GM23248 (cell line): ENCODE results near the gene BARX2.

Source experiments
- EZH2 ChIP-seq: fragments of 200-600 bp; sonication (generic); IDR thresholded peaks from 2 replicates; pipeline ENCODE4 v1.6.1; 2018; ENCODE audit warnings: antibody characterized with exemption, mild to moderate bottlenecking; ENCODE audit not compliant: insufficient read depth, poor library complexity, severe bottlenecking
- EZH2phosphoT487 ChIP-seq: fragments of 200-600 bp; sonication (generic); IDR thresholded peaks from 2 replicates; pipeline ENCODE4 v1.6.1; 2018; ENCODE audit warnings: antibody characterized with exemption, moderate library complexity, mild to moderate bottlenecking, low read depth; ENCODE audit not compliant: insufficient read depth

DNA sequence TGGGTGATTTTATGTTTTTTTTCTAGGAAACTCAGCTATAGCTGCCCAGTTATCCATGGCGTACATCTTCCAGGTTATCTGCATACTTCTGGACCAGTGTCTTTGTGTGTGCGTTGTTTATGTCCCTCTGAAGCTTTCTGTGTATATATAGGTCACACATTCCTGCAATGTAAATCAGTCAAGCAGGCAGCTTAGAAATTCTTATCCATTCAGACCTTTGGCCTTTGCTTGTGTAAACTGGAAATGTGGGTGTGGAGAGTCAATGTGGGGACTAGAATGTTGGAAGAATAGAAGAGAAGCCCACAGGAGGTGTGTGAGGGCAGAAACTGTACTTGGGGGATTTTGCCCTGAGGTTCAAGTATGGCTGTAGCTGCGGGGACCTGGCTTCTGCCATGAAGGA, 51.7 kb downstream of the BARX2 start:
- TF ChIP-seq EZH2: no peak
- no peak for TF ChIP-seq EZH2phosphoT487
